Measurements from ENCODE around the gene HSPA1B.
"Not testable (repeated sequence)": the region's sequence is repeated elsewhere in the genome, so short reads cannot be mapped to it uniquely, and the experiment has no call there.

Gene HSPA1B

GRCh38 chr6:31799781-31800180, 27.8 kb upstream of the HSPA1B start:
- DNase-seq = no peak

DNA sequence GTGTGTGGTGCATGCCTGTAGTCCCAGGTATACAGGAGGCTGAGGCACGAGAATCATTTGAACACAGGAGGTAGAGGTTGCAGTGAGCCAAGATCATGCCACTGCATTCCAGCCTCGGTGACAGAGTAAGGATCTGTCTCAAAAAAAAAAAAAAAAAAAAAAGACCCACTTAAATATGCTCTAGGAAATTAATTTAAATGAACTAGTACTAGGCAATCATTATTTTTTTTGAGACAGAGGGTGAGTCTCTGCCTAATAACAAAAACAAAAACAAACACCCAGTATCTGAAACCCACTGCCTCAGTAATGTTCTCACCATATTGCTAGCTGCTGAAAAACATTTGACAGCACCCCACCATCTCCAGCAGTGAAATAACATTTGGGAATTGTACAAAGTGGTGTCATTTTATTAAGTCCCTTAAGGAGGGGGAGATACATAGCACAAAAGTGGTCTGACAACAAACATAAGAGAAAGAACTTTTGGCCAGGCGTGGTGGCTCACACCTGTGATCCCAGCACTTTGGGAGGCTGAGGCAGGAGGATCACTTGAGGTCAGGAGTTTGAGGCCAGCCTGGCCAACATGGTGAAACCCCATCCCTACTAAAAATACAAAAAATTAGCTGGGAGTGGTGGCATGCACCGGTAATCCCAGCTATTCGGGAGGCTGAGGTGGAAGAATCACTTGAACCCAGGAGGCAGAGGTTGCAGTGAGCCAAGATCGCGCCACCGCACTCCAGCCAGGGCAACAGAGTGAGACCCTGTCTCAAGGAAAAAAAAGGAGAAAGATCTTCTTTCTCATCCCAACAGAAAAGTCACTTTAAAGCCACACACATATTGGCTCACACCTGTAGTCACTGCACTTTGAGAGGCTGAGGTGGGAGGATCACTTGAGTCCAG, 26.3 kb upstream of the HSPA1B start:
- not testable (repeated sequence) for DNase-seq

- DNase-seq = no peak
These were observed 21.5 kb upstream of the HSPA1B start for GRCh38 chr6:31805939-31806469.

DNA sequence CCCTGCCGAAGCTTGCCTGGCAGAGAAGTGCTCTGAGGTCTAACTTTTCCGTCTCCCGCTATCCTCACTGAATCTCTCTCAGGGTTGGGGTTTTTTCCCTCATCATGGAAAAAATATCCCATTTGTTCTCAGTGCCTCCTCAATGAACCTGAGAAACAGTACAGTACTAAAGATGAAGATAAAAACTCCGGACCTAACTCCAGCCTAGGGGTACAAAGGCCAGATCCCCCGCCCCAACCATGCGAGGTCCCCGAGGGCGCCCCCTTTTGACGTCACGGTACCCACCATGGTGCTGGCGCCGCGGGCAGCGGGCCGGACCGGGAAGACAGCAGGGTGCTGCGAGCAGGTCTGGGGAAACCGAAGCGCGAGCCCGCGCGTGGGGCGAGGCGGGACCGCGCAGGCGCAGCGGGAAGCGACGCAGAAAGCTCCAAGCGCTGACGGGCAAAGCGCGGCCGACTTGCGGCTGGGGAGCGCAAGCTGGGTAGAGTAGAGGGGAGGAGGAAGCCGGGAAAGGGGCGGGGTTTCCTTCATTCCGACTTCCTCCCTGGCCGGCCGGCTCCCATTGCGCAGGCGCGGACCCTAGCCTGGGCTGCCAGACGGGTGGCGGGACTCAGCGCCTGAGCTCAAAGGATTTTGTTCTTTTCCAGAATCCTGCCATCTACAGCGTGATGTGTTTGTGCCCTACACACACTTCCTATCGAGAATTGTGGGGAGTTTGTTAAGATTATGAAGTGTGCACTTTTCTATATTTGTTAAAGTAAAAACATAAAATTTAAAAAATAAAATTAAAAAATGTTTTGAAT, 20.9 kb upstream of the HSPA1B start, which contains the start of gene LSM2:
LSM2 (minus strand) TSS at position 497 of the 803 bp plus-strand sequence; CDS start at position 288, 209 bp downstream.
- peak; percentile 97 to 98 for DNase-seq

DNA sequence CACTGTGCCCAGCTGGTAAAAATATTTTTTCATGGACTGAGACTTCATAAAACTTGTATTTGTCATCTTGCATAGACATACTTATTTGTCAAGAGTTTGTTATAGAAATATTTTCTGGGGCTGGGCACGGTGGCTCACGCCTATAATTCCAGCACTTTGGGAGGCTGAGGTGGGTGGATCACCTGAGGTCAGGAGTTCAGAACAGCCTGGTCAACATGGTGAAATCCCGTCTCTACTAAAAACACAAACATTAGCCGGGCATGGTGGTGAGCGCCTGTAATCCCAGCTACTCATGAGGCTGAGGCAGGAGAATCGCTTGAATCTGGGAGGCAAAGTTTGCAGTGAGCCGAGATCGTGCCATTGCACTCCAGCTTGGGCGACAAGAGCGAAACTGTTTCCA, 18.9 kb upstream of the HSPA1B start:
- DNase-seq = not testable (repeated sequence)

- DNase-seq = no peak
These were observed 15.9 kb upstream of the HSPA1B start for GRCh38 chr6:31811645-31812044.

- DNase-seq = no peak
These were observed 14.1 kb upstream of the HSPA1B start for GRCh38 chr6:31813465-31813849.

DNA sequence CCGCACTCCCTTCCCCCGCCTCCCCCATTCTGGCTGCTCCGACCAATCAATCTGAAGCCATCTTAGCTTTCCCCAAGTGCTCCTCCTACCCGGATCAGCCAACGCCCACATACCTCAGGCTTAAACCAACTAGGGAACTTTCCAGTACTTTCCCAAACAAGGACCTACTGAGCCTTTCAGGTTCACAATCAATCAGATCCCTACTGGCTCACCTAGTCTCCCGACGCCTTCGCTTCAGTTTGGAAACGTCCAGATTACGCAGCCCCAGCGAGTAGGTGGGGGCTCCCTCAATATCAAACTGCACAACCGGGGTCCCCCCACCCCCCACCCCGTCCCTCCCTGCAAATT, 12.9 kb upstream of the HSPA1B start:
- peak; percentile 74 to 81 for DNase-seq

DNA sequence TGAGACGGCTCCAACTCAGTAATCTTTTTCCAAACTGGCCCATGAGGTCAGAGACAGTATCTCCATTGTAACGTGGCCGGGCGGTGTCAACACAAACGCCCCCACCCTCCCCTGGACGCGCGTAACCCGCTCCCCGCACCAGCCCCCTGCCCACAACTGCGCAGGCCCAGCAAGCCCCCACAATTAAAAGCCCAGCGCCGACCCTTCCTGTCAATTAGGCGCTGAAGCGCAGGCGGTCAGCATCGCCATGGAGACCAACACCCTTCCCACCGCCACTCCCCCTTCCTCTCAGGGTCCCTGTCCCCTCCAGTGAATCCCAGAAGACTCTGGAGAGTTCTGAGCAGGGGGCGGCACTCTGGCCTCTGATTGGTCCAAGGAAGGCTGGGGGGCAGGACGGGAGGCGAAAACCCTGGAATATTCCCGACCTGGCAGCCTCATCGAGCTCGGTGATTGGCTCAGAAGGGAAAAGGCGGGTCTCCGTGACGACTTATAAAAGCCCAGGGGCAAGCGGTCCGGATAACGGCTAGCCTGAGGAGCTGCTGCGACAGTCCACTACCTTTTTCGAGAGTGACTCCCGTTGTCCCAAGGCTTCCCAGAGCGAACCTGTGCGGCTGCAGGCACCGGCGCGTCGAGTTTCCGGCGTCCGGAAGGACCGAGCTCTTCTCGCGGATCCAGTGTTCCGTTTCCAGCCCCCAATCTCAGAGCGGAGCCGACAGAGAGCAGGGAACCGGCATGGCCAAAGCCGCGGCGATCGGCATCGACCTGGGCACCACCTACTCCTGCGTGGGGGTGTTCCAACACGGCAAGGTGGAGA, 12.3 kb upstream of the HSPA1B start, which contains the start of the genes HSPA1A and HSPA1L:
HSPA1A (plus strand) TSS at position 519 of the 814 bp plus-strand sequence; CDS start at position 733, 214 bp downstream.
HSPA1L (minus strand) TSS at position 259 of the 814 bp plus-strand sequence. CDS start 3,311 bp downstream, outside the sequence.
- DNase-seq = peak; percentile 70 to 79

DNA sequence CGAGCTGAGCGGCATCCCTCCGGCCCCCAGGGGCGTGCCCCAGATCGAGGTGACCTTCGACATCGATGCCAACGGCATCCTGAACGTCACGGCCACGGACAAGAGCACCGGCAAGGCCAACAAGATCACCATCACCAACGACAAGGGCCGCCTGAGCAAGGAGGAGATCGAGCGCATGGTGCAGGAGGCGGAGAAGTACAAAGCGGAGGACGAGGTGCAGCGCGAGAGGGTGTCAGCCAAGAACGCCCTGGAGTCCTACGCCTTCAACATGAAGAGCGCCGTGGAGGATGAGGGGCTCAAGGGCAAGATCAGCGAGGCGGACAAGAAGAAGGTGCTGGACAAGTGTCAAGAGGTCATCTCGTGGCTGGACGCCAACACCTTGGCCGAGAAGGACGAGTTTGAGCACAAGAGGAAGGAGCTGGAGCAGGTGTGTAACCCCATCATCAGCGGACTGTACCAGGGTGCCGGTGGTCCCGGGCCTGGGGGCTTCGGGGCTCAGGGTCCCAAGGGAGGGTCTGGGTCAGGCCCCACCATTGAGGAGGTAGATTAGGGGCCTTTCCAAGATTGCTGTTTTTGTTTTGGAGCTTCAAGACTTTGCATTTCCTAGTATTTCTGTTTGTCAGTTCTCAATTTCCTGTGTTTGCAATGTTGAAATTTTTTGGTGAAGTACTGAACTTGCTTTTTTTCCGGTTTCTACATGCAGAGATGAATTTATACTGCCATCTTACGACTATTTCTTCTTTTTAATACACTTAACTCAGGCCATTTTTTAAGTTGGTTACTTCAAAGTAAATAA, 10.2 kb upstream of the HSPA1B start:
- not testable (repeated sequence) for DNase-seq

DNA sequence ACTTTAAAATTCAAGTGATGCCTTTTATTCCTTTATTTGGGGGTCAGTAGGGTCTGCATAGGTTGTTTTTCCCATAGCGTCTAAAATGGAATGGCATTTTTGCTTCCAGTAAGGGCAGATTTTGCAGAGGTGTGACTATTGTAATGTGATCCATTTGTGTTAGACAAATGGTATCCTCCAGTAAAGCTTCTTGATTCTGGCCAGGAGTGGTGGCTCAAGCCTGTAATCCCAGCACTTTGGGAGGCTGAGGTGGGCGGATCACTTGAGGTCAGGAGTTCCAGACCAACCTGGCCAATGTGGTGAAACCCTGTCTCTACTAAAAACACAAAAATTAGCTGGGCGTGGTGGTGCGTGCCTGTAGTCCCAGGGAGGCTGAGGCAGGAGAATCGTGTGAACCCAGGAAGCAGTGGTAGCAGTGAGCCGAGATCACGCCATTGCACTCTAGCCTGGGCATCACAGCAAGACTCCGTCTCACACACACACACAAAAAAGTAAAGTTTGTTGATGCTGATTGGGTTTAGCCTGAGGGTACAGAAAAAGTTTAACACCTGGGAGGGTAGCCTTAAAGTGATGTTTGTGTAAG, 9.5 kb upstream of the HSPA1B start:
- not testable (repeated sequence) for DNase-seq

DNA sequence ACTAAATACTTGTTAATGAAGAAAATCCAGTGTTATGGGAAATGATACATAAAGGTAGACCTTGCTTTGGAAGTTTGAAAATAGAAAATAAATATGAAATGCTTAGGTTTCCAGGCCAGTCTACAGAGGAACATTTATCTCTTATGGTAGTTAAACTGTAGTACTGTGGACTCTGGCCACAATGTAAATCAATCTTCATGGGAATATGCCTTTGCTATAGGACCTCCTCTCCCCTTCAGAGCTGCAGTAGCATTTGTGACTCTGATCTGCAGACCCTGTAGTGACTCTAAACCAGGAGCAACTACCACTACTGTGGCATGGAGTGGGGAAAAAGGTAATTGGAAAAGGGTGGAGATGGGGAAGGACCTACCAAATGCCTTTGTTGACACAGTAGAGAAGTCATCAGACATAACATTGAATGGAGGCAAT, 7.7 kb upstream of the HSPA1B start:
- DNase-seq = no peak

DNA sequence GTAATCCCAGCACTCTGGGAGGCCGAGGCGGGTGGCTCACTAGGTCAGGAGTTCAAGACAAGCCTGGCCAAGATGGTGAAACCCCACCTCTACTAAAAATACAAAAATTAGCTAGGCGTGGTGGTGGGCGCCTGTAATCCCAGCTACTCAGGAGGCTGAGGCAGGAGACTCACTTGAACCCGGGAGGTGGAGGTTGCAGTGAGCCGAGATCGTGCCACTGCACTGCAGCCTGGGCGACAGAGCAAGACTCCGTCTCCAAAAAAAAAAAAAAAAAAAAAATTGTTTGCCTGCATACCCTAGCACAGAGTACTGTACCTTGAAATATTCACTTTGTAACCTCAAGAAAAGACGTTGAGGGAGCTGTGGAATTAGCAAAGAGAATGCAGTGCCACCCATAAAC, 7.1 kb upstream of the HSPA1B start:
- DNase-seq = not testable (repeated sequence)

- DNase-seq = peak; percentile 80 to 84
These were observed 6.1 kb upstream of the HSPA1B start for GRCh38 chr6:31821301-31822035.

- peak; percentile 69 to 75 for DNase-seq
These were observed 5.3 kb upstream of the HSPA1B start for GRCh38 chr6:31822036-31822821.

DNA sequence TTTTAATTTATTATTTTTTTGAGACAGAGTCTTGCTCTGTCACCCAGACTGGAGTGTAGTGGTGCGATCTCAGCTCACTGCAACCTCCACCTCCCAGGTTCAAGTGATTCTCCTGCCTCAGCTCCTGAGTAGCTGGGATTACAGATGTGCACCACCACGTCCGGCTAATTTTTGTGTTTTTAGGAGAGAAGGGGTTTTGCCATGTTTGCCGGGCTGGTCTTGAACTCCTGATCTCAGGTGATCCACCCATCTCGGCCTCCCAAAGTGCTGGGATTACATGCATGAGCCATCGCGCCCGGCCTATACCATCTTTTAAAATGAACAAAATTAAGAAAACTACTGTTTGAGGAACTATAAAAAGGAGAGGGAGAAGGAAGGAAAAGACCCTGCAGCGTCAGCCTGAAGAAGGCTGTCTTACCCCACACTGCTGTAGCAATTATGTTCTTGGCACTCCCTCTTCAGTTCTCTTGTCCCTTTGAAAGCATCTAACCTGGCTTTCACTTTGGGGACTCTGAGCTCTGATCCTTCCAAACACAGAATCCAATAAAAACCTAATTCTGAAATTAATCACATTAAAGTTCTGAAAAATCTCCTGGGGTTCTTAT, 3.8 kb upstream of the HSPA1B start:
- DNase-seq = not testable (repeated sequence)

GRCh38 chr6:31825553-31825952, 2.0 kb upstream of the HSPA1B start:
- DNase-seq = no peak

DNA sequence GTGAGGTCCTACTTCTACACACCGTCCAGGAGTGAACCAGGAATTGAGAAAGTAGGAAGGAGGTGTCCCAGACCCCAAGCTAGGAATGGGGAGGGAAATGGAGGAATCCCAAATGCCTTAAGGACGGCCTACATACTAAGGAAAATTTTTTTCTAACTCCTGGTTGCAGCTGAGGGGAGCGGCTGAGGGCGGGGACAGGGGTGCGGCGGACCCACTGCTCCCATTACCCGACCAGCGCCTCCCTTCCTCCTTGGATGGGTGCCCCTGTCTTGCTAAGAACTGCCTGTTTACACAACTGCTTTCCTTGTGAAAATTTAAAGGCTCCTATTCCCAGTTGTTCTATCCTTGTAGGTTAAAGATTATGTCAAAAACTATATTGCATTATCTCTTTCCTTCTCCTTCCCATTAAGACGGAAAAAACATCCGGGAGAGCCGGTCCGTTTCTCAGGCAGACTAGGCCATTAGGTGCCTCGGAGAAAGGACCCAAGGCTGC, 699 bp upstream of the HSPA1B start:
- DNase-seq = no peak

All from activated CD4-positive, alpha-beta T cell treated with anti-CD3 and anti-CD28 coated beads, Interleukin-2, amount 50 U/mL, for 48 hours (primary cell).